Measurements from ENCODE around the gene PNMA5. TPM values are rescaled to one million over a fixed set of nuclear protein-coding genes. Genes with fewer than 3 reads are reported as not detected.

The PNMA5 gene
- polyA plus RNA-seq, 3 donors, result 0.06 to 2.1 TPM; not detected in 1

DNA sequence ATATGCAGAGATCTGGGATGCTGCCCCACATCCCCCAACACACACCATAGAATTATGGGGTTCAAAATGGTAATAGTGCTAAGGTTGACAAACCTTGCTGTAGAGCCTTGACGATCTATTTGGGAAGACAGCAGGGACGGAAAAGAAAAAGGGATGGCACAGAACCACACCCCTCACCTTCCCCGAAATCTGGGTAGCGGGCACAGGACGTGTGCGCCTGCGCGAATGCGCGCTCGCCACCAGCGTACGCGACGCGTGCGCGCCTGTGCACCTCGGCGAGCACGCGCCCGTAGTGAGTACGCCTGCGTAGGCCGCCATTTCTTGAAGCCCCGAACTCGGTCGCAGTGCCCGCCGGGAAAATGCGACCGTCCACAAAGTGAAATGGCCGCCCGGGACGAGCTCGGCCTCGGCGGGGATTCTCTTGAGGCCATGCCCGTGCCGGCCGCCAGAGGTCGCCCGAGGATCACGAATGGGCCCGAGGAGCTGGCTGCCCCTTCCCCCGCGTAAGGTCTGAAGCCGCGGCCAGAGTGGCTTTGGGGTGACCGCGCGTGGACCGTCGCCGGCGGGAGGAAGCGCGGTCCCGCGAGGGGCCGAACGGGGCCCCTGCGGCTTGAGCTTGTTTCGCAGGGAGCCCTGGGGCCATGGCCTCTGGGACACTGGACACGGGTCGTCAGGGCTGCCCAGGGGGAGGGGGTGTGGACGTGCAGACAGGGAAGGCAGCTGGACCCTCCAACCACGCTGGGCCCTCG is 52.4 kb downstream of the PNMA5 start:
- H3K9me3 Mint-ChIP-seq, result peaks cover 0 to 3% (median 0%) of the 10 kb centered on the region in 7 donors
- H3K4me1 ChIP-seq (ENCODE audit: control insufficient read depth in 1 of 2, insufficient read depth in 2 of 2, low read length in 2 of 2), result peaks cover 9 to 12% of the 10 kb centered on the region in 2 donors
- no peaks in the 10 kb centered on the region for H4K20me1 ChIP-seq (ENCODE audit: insufficient read depth, low read length)
- H3K27ac ChIP-seq (ENCODE audit: low read depth in 1 of 2, low read length in 2 of 2), result peak overlapping the region in 1 of 2 donors; percentile 64
- H3K27ac Mint-ChIP-seq, result peak overlapping the region; percentile 40 to 88 (median 80)
- H3K36me3 ChIP-seq (replicated peaks in 1 of 2; ENCODE audit: control insufficient read depth in 1 of 2, insufficient read depth in 2 of 2, low read length in 2 of 2), result peaks cover 10 to 45% of the 10 kb centered on the region in 2 donors
- TF ChIP-seq, protein P1, sequence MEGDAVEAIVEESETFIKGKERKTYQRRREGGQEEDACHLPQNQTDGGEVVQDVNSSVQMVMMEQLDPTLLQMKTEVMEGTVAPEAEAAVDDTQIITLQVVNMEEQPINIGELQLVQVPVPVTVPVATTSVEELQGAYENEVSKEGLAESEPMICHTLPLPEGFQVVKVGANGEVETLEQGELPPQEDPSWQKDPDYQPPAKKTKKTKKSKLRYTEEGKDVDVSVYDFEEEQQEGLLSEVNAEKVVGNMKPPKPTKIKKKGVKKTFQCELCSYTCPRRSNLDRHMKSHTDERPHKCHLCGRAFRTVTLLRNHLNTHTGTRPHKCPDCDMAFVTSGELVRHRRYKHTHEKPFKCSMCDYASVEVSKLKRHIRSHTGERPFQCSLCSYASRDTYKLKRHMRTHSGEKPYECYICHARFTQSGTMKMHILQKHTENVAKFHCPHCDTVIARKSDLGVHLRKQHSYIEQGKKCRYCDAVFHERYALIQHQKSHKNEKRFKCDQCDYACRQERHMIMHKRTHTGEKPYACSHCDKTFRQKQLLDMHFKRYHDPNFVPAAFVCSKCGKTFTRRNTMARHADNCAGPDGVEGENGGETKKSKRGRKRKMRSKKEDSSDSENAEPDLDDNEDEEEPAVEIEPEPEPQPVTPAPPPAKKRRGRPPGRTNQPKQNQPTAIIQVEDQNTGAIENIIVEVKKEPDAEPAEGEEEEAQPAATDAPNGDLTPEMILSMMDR (IDR thresholded peaks at IDR 0.05), result peak; percentile 82
- H3K9me3 ChIP-seq (replicated peaks in 1 of 2; ENCODE audit: control insufficient read depth in 1 of 2, insufficient read depth in 1 of 2, low read length in 2 of 2), result no peaks in the 10 kb centered on the region
- intact Hi-C loops (cut with micrococcal nuclease), result loop anchor here in 1 of 2 donors (10.0 kb wide), 1 partner anchor 723 kb away; no protein-coding TSS in a partner anchor
- peak; percentile 87 to 92 (median 91) for DNase-seq
- no peaks in the 10 kb centered on the region for H3K79me2 ChIP-seq (ENCODE audit: insufficient read depth, low read length)
- peak overlapping the region; percentile 67 for H3K9ac ChIP-seq (ENCODE audit: insufficient read depth, low read length, poor library complexity, severe bottlenecking)
- 0% methylated on average over 51 of the region's 70 CpGs for WGBS (ENCODE audit: insufficient coverage)
- peak overlapping the region; percentile 85 for H2AFZ ChIP-seq (ENCODE audit: insufficient read depth, low read depth, low read length, poor library complexity, severe bottlenecking)
- peak overlapping the region; percentile 42 to 75 (median 44) for H3K4me3 ChIP-seq (replicated peaks in 1 of 3; ENCODE audit: low read depth in 2 of 3, low read length in 3 of 3)
- no peaks in the 10 kb centered on the region for H3K27me3 ChIP-seq (ENCODE audit: control insufficient read depth in 2 of 2, insufficient read depth in 2 of 2, low read length in 2 of 2)
- peaks cover 23 to 28% of the 10 kb centered on the region in 2 donors for H3K36me3 Mint-ChIP-seq
- H3K4me3 Mint-ChIP-seq, result peak overlapping the region; percentile 76 to 85
- peaks cover 0 to 3% (median 0%) of the 10 kb centered on the region in 3 donors for H3K27me3 Mint-ChIP-seq (ENCODE audit: low read depth in 3 of 3)
- H3K4me1 Mint-ChIP-seq, result peaks cover 10% of the 10 kb centered on the region
- peak overlapping the region; percentile 81 for H3K4me2 ChIP-seq (replicated peaks; ENCODE audit: extremely low read depth, low read length, poor library complexity, severe bottlenecking)

Other genes starting within 250 kb of the PNMA5 start
- not detected for gene MAGEA2, start 240.3 kb downstream of the PNMA5 start, polyA plus RNA-seq
- gene CSAG3, start 234.9 kb downstream of the PNMA5 start, polyA plus RNA-seq, result not detected
- not detected for gene MAGEA6, start 224.4 kb downstream of the PNMA5 start, polyA plus RNA-seq
- 10 to 100 TPM in 2 of 3 donors, 1 to 10 TPM in 1; 5.4 to 26.7 (median 19.9) TPM for gene CETN2, start 163.4 kb downstream of the PNMA5 start, polyA plus RNA-seq
- 10 to 100 TPM in 2 of 3 donors, 1 to 10 TPM in 1; 8.2 to 21.3 (median 19.9) TPM for gene NSDHL, start 163.1 kb downstream of the PNMA5 start, polyA plus RNA-seq
- 10 to 100 TPM; 39.1 to 82.9 (median 40.5) TPM for gene ZNF185, start 96.0 kb downstream of the PNMA5 start, polyA plus RNA-seq
- under 1 TPM in 1 of 3 donors, not detected in 2; 0.79 TPM for gene PNMA3, start 62.4 kb upstream of the PNMA5 start, polyA plus RNA-seq
- under 1 TPM in 2 of 3 donors, not detected in 1; 0.04 to 0.12 TPM for gene PNMA6A, start 78.3 kb upstream of the PNMA5 start, polyA plus RNA-seq
- not detected for gene MAGEA1, start 185.2 kb upstream of the PNMA5 start, polyA plus RNA-seq

Data from CD14-positive monocyte (primary cell).